Choroid plexus epithelial cell (primary cell): ENCODE results near the gene FBLN7.

Experiments
- DNase-seq: peaks from one replicate; pipeline ENCODE4 v3.0.0-alpha.2; 2010; ENCODE audit warnings: low read depth
- H3K4me3 ChIP-seq: 2 replicates; pipeline ENCODE4 v1.5.1; 2011; ENCODE audit warnings: low read depth, mild to moderate bottlenecking, control low read depth, low read length, moderate library complexity
- TF ChIP-seq, protein P1 (sequence below): conservative IDR thresholded peaks from 2 replicates; pipeline ENCODE4 v1.5.1; 2011; ENCODE audit warnings: low read depth, mild to moderate bottlenecking, control low read depth, inconsistent platforms, low read length, moderate library complexity

The FBLN7 gene

DNA sequence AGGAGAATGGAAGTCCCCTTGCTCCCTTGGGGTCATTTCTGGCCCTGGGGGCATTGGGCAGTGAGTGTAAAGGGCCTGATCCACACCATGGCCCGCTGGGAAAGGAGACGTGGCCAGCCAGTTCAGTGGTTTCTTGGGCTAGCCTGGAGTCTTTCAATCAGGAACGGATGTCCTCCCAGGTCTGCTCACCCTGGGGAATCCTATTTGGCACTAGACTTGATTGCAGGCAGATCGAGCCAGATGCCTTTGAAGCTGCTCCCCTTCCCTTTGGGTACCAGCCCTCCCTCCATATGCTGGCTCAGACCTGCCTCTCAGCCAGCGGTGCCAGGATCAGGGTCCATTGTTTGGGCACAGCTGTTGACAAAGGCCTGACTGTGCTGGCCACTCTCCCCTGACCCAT lies 11.0 kb downstream of the FBLN7 start:
- DNase-seq: no peak
- H3K4me3 ChIP-seq: no peak overlapping the region
- TF ChIP-seq, protein P1, sequence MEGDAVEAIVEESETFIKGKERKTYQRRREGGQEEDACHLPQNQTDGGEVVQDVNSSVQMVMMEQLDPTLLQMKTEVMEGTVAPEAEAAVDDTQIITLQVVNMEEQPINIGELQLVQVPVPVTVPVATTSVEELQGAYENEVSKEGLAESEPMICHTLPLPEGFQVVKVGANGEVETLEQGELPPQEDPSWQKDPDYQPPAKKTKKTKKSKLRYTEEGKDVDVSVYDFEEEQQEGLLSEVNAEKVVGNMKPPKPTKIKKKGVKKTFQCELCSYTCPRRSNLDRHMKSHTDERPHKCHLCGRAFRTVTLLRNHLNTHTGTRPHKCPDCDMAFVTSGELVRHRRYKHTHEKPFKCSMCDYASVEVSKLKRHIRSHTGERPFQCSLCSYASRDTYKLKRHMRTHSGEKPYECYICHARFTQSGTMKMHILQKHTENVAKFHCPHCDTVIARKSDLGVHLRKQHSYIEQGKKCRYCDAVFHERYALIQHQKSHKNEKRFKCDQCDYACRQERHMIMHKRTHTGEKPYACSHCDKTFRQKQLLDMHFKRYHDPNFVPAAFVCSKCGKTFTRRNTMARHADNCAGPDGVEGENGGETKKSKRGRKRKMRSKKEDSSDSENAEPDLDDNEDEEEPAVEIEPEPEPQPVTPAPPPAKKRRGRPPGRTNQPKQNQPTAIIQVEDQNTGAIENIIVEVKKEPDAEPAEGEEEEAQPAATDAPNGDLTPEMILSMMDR: no peak

DNA sequence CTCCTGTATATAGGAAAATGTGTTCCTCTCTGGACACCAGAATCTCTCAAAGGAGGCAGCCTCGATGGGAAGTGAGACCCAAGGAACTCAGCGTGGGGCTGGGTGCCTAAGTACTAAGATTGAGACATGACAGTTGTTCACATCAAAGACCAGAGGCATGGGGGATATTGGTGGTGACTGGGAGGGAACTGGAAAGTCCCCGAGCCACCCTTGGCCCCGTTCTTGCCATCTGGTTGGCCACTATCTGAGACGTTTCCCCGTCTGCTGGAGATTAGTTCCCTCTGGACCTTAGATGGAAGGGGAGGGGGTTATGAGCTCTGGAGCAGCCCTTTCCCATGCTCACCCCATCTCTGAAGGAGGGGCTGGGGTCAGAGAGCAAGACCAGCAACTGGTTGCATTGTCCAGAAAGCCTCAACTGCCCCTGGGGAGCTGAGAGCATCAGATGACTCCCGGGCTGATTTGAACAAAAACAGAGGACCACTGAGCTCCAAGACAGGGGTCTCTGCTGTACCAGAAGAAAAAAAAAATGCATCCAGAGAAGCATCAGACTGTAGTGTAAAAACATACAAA lies 11.8 kb downstream of the FBLN7 start:
- no peak overlapping the region for H3K4me3 ChIP-seq
- TF ChIP-seq, protein P1: no peak
- no peak for DNase-seq

DNA sequence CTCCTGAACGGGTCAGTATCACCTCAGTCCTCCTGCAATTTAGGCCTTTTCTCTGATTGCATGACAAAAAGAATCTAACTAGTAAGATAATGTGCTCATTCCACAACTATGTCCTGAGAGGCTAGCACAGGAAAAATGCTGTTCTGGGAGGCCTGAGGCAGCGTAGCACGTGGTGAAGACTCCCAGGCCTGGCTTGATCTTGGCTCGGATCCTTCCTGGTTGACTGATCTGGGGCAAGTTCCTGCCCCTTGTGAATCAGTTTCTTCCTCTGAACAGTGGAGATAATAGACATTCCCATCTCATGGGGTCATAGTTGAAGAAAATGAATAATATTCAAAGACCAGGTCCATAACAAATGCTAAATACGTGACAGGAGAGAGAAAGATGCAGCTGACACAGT lies 12.3 kb downstream of the FBLN7 start:
- DNase-seq: peak; percentile 92
- TF ChIP-seq, protein P1: no peak
- no peak overlapping the region for H3K4me3 ChIP-seq

DNA sequence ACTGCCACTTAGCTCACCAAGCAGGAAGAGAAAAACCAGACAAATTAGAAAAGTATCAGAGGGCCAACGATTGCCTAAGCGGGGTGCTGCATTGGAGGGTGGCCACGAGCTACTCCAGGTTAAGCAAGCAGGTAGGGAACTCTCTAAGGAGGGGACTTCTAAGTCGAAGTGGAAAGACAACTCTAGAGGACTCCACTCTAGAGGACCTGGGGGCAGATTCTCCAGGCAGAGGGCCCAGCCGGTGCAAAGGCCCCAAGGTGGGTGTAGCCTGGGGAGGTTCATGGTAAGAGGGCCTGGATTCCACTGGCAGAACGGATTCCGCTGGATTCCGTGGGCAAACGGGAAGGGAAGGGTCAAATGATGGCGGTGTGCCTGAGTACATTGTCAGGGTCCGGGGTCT lies 12.7 kb downstream of the FBLN7 start:
- H3K4me3 ChIP-seq: no peak overlapping the region
- no peak for DNase-seq
- TF ChIP-seq, protein P1: no peak

DNA sequence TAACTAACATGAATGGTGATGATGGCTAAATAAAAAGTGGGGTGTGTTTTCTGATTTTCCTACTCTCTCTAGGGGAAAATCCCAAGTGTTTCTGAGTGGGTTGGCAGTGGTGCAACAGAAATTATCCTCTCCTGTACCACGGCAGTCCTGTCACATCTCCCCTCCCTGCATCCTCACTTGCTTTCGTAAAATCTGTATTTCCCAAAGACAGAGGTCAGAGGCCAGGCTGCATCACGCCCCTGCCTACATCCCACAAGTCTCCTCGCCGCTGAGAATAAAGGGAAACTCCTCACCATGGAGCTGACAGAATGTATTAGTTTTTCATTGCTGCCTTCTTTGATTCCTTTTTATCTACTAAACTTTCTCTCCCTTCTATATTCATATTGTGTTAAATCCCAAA lies 13.1 kb downstream of the FBLN7 start:
- DNase-seq: no peak
- H3K4me3 ChIP-seq: no peak overlapping the region
- TF ChIP-seq, protein P1: no peak

DNA sequence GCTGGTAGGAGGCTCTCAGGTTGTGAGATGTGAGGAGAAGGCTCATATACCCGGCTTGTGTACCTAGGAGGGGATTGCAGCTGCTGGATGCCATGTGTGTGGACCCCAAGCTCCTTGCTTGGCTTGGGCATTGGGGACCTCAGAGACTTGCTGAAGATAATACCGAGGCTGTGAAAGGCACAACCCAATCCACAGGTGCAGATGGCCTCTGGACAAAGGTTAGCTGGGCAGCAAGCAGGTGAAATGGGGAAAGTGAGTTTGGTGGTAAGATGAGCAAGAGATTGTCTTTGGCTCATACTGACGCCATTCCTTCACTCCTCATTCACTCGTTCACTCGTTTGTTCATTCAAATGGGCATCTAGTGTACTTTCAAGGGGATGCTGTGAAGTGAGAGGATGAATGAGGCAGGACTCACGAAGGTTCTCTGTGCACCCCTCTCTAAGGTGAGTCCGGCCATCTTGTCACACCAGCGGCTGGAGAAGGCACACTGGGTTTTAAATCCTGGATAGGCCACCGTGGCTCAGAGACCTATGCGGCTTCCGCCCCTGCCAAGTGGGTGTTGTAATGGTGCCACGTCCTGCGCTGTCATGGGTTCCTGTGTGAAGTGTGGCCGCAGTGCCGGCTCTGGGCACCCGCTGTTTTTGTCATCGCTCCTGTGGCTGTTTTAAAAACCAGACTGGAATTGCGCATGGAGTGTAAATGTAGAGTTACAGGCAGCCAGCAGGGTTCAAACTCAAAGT lies 13.7 kb downstream of the FBLN7 start:
- TF ChIP-seq, protein P1: no peak
- no peak for DNase-seq
- no peak overlapping the region for H3K4me3 ChIP-seq
